WTC11 (cell line): ENCODE results near the gene F5.

ENCODE experiments used
- ZBTB21 ChIP-seq: sonication (generic); formaldehyde crosslinking; IDR thresholded peaks from 2 replicates; pipeline ENCODE4 v1.8.1; 2023; ENCODE audit warnings: mild to moderate bottlenecking, missing genetic modification reagents, borderline replicate concordance
- ZNF121 ChIP-seq: sonication (generic); formaldehyde crosslinking; IDR thresholded peaks from 2 replicates; pipeline ENCODE4 v1.8.0; 2023; ENCODE audit warnings: missing genetic modification reagents
- ZNF317 ChIP-seq: sonication (generic); formaldehyde crosslinking; IDR thresholded peaks from 2 replicates; pipeline ENCODE4 v1.8.1; 2023; ENCODE audit warnings: low read depth, mild to moderate bottlenecking, moderate library complexity, missing genetic modification reagents, borderline replicate concordance
- TF ChIP-seq, protein P1 (sequence below): fragments of 200-600 bp; IDR thresholded peaks from 2 replicates; pipeline ENCODE4 v1.8.0; 2022; ENCODE audit warnings: antibody characterized with exemption
- TF ChIP-seq, protein P2 (sequence below): fragments of 250-450 bp; sonication (Bioruptor Pico); IDR thresholded peaks from 2 replicates; pipeline ENCODE4 v1.9.0; 2021; ENCODE audit warnings: mild to moderate bottlenecking, borderline replicate concordance
- TF ChIP-seq, protein P3 (sequence below): sonication (generic); formaldehyde crosslinking; IDR thresholded peaks from 2 replicates; pipeline ENCODE4 v1.8.0; 2022; ENCODE audit warnings: mild to moderate bottlenecking, missing genetic modification reagents
- TF ChIP-seq, protein P4 (sequence below): sonication (generic); formaldehyde crosslinking; IDR thresholded peaks from 2 replicates; pipeline ENCODE4 v1.8.1; 2023; ENCODE audit warnings: mild to moderate bottlenecking, missing genetic modification reagents, borderline replicate concordance
- TF ChIP-seq, protein P5 (sequence below): sonication (generic); formaldehyde crosslinking; IDR thresholded peaks from 2 replicates; pipeline ENCODE4 v1.8.0; 2022; ENCODE audit warnings: mild to moderate bottlenecking, missing genetic modification reagents

DNA sequence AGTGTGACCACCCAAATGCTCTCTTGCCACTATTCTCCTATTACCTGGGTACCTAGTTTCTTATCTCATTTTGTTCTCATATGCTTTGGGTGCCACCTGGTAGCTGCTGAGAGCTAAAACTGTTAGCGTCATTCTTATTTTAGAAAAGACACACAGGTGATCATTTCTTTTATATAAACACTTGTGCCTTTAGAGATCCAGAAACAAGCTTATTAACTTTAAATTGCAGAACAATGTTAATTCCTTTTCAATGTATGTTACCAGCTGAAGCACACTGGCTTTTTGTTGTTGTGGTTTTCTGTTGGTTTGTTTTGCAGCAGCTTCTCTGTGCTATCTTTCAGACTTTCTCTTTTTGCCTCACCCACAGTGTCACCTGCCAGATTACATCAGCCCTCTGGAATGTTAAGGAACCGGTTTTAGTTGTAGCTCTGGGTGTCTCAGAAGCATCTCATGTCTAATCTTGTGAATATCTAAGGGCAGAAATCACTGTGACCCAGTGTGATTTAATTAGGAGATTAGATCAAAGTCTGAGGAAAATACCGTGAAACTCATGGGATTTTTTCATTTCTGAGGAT lies 57.1 kb downstream of the F5 start:
- TF ChIP-seq ZNF121 (no peak), ZBTB21 (CRISPR knock-in tag) (no peak), ZNF317 (CRISPR knock-in tag) (no peak)
- TF ChIP-seq, protein P1, sequence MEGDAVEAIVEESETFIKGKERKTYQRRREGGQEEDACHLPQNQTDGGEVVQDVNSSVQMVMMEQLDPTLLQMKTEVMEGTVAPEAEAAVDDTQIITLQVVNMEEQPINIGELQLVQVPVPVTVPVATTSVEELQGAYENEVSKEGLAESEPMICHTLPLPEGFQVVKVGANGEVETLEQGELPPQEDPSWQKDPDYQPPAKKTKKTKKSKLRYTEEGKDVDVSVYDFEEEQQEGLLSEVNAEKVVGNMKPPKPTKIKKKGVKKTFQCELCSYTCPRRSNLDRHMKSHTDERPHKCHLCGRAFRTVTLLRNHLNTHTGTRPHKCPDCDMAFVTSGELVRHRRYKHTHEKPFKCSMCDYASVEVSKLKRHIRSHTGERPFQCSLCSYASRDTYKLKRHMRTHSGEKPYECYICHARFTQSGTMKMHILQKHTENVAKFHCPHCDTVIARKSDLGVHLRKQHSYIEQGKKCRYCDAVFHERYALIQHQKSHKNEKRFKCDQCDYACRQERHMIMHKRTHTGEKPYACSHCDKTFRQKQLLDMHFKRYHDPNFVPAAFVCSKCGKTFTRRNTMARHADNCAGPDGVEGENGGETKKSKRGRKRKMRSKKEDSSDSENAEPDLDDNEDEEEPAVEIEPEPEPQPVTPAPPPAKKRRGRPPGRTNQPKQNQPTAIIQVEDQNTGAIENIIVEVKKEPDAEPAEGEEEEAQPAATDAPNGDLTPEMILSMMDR, result no peak
- TF ChIP-seq, protein P2, sequence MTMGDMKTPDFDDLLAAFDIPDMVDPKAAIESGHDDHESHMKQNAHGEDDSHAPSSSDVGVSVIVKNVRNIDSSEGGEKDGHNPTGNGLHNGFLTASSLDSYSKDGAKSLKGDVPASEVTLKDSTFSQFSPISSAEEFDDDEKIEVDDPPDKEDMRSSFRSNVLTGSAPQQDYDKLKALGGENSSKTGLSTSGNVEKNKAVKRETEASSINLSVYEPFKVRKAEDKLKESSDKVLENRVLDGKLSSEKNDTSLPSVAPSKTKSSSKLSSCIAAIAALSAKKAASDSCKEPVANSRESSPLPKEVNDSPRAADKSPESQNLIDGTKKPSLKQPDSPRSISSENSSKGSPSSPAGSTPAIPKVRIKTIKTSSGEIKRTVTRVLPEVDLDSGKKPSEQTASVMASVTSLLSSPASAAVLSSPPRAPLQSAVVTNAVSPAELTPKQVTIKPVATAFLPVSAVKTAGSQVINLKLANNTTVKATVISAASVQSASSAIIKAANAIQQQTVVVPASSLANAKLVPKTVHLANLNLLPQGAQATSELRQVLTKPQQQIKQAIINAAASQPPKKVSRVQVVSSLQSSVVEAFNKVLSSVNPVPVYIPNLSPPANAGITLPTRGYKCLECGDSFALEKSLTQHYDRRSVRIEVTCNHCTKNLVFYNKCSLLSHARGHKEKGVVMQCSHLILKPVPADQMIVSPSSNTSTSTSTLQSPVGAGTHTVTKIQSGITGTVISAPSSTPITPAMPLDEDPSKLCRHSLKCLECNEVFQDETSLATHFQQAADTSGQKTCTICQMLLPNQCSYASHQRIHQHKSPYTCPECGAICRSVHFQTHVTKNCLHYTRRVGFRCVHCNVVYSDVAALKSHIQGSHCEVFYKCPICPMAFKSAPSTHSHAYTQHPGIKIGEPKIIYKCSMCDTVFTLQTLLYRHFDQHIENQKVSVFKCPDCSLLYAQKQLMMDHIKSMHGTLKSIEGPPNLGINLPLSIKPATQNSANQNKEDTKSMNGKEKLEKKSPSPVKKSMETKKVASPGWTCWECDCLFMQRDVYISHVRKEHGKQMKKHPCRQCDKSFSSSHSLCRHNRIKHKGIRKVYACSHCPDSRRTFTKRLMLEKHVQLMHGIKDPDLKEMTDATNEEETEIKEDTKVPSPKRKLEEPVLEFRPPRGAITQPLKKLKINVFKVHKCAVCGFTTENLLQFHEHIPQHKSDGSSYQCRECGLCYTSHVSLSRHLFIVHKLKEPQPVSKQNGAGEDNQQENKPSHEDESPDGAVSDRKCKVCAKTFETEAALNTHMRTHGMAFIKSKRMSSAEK (CRISPR knock-in tag), result no peak
- TF ChIP-seq, protein P3, sequence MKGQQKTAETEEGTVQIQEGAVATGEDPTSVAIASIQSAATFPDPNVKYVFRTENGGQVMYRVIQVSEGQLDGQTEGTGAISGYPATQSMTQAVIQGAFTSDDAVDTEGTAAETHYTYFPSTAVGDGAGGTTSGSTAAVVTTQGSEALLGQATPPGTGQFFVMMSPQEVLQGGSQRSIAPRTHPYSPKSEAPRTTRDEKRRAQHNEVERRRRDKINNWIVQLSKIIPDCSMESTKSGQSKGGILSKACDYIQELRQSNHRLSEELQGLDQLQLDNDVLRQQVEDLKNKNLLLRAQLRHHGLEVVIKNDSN (CRISPR knock-in tag), result no peak
- TF ChIP-seq, protein P4, sequence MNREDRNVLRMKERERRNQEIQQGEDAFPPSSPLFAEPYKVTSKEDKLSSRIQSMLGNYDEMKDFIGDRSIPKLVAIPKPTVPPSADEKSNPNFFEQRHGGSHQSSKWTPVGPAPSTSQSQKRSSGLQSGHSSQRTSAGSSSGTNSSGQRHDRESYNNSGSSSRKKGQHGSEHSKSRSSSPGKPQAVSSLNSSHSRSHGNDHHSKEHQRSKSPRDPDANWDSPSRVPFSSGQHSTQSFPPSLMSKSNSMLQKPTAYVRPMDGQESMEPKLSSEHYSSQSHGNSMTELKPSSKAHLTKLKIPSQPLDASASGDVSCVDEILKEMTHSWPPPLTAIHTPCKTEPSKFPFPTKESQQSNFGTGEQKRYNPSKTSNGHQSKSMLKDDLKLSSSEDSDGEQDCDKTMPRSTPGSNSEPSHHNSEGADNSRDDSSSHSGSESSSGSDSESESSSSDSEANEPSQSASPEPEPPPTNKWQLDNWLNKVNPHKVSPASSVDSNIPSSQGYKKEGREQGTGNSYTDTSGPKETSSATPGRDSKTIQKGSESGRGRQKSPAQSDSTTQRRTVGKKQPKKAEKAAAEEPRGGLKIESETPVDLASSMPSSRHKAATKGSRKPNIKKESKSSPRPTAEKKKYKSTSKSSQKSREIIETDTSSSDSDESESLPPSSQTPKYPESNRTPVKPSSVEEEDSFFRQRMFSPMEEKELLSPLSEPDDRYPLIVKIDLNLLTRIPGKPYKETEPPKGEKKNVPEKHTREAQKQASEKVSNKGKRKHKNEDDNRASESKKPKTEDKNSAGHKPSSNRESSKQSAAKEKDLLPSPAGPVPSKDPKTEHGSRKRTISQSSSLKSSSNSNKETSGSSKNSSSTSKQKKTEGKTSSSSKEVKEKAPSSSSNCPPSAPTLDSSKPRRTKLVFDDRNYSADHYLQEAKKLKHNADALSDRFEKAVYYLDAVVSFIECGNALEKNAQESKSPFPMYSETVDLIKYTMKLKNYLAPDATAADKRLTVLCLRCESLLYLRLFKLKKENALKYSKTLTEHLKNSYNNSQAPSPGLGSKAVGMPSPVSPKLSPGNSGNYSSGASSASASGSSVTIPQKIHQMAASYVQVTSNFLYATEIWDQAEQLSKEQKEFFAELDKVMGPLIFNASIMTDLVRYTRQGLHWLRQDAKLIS, result no peak
- TF ChIP-seq, protein P5, sequence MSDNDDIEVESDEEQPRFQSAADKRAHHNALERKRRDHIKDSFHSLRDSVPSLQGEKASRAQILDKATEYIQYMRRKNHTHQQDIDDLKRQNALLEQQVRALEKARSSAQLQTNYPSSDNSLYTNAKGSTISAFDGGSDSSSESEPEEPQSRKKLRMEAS, result no peak
